ENCODE results near the gene ZNF576. TPM values are rescaled to one million over a fixed set of nuclear protein-coding genes. Genes with fewer than 3 reads are reported as not detected.
A peak's percentile ranks its signal among the peaks of the same experiment; 100 is the strongest.

ZNF576 gene
- total RNA-seq, 1 donor from 2014 or later: 9.5 TPM

DNA sequence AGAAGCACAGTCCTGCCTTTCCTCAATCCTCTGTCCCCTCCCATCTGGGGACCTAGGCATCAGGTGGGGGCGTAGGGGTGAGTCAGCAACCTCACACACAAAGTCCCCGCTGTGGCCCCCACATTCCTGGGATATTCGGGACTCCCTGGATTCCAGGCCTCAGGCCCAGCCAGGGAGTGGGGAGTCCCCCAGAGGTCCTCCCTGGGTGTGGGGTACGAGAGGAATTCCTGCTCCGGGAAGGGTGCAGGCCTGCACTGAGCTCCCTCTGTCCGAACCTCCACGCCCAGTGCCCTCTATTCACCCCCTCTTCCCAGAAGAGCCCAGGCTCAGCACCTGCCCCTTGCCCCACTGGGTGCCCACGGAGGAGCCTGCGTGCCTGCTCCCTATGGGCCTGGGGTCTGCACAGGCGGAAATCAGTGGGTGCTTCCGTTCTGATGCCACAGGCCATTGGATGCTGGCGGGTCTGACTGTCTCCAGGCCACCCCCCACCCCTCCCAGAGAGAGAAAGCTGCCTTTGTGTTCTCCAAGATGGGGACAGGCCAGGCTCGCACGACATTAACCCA is 39.8 kb downstream of the ZNF576 start:
- Histone ChIP-seq H3K4me3 (ENCODE audit: low read depth, low read length) (no peak overlapping the region), H3K27me3 (ENCODE audit: control insufficient read depth, insufficient read depth, low read length) (peaks cover 14% of the 10 kb centered on the region), H3K36me3 (ENCODE audit: control insufficient read depth, insufficient read depth, low read length) (no peaks in the 10 kb centered on the region)
- DNase-seq (ENCODE audit: low read depth) (no peak), FAIRE-seq (no peak)
- TF ChIP-seq CTCF (IDR thresholded peaks at IDR 0.05; ENCODE audit: insufficient read depth, low read length, severe bottlenecking): no peak

- Histone ChIP-seq H3K36me3 (ENCODE audit: control insufficient read depth, insufficient read depth, low read length) (no peaks in the 10 kb centered on the region), H3K27me3 (ENCODE audit: control insufficient read depth, insufficient read depth, low read length) (peaks cover 14% of the 10 kb centered on the region), H3K4me3 (ENCODE audit: low read depth, low read length) (no peak overlapping the region)
- DNase-seq (ENCODE audit: low read depth): no peak
- TF ChIP-seq CTCF (IDR thresholded peaks at IDR 0.05; ENCODE audit: insufficient read depth, low read length, severe bottlenecking): no peak
- no peak for FAIRE-seq
Measured at GRCh38 chr19:43638214-43638994, 42.0 kb downstream of the ZNF576 start.

DNA sequence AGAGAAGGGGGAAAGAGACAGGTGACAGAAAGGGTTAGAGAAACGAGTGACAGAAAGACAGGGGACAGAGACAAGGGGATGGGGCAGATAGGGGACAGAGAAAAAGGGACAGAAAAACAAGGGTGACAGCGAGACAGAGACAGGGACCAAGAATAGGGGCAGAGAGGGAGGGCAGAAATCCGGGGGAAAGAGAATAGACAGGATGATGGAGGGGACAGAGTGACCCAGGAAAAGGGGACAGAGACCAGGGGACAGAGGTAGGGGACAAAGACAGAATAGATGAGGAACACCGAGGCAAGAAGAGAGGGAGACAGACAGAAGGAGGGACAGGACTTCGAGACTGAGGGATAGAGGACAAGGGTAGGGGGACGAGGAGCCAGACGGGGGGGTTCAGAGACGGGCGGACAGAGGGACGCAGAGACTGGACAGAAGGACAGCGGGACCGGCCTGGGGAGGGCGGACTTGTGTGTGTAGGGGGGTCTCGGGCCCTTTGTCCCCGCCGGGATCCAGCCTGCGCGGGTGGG is 42.7 kb downstream of the ZNF576 start:
- H3K36me3 ChIP-seq (ENCODE audit: control insufficient read depth, insufficient read depth, low read length): no peaks in the 10 kb centered on the region
- H3K27me3 ChIP-seq (ENCODE audit: control insufficient read depth, insufficient read depth, low read length): peaks cover 14% of the 10 kb centered on the region
- FAIRE-seq (no peak), DNase-seq (ENCODE audit: low read depth) (no peak)
- peak overlapping the region; percentile 39 for H3K4me3 ChIP-seq (ENCODE audit: low read depth, low read length)
- no peak for TF ChIP-seq CTCF (IDR thresholded peaks at IDR 0.05; ENCODE audit: insufficient read depth, low read length, severe bottlenecking)

- H3K4me3 ChIP-seq (ENCODE audit: low read depth, low read length): peak within 1 kb of the TSS; percentile 70
- FAIRE-seq: no peak
- no peak for TF ChIP-seq CTCF (IDR thresholded peaks at IDR 0.05; ENCODE audit: insufficient read depth, low read length, severe bottlenecking)
Measured at GRCh38 chr19:43639519-43640423, 43.4 kb downstream of the ZNF576 start, which contains the start of gene CADM4. TSS of gene CADM4 (minus strand) at chr19:43639850. CDS start at chr19:43639790, 60 bp downstream.

DNA sequence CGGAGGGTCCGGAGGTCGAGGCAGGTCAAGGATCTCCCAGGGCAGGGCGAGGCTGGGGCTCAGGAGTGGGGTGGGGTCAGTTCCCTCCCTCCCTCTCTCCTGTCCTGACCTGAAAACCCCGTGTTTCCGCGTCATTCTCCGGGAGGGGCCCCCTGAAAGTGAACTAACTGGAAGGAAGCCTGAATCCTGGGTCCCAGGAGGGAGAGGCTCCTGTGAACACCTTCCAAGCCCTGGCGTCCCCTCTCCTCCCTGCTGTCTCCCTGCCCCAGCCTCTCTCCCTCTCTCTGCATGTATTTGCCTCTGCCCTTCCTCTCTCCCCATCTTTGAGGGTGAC is 44.0 kb downstream of the ZNF576 start:
- TF ChIP-seq CTCF (IDR thresholded peaks at IDR 0.05; ENCODE audit: insufficient read depth, low read length, severe bottlenecking): no peak
- no peak for FAIRE-seq
- H3K4me3 ChIP-seq (ENCODE audit: low read depth, low read length): peak overlapping the region; percentile 70

More at GRCh38 chr19:43639519-43640423, 43.4 kb downstream of the ZNF576 start, which contains the start of gene CADM4:
- no peaks in the 10 kb centered on the region for H3K36me3 ChIP-seq (ENCODE audit: control insufficient read depth, insufficient read depth, low read length)
- peaks cover 14% of the 10 kb centered on the region for H3K27me3 ChIP-seq (ENCODE audit: control insufficient read depth, insufficient read depth, low read length)
- no peak for DNase-seq (ENCODE audit: low read depth)

More for the DNA sequence above, 44.0 kb downstream of the ZNF576 start:
- peaks cover 14% of the 10 kb centered on the region for H3K27me3 ChIP-seq (ENCODE audit: control insufficient read depth, insufficient read depth, low read length)
- no peaks in the 10 kb centered on the region for H3K36me3 ChIP-seq (ENCODE audit: control insufficient read depth, insufficient read depth, low read length)
- DNase-seq (ENCODE audit: low read depth): no peak
